ENCODE data around the gene GABRA4. TPM values are rescaled to one million over a fixed set of nuclear protein-coding genes. Genes with fewer than 3 reads are reported as not detected.

The GABRA4 gene
- polyA plus RNA-seq, 1 experiment = 3.1 TPM

GRCh38 chr4:46949822-46950221, 43.6 kb downstream of the GABRA4 start:
- POLR2A ChIA-PET = no interaction called here
- no peak overlapping the region for H3K27ac ChIP-seq (ENCODE audit: low read depth, low read length)
- CTCF ChIA-PET = interaction anchor here (0.8 to 4.7 kb wide), 2 partner anchors 17 to 173 kb away, joined by 3 to 21 read pairs; no protein-coding TSS in a partner anchor
- no peak for TF ChIP-seq CTCF (IDR thresholded peaks at IDR 0.05; ENCODE audit: low read depth, low read length)
- no peak for DNase-seq (ENCODE audit: low read depth, low spot score)
- no peak overlapping the region for H3K4me3 ChIP-seq (ENCODE audit: low read depth, low read length)
- H3K27me3 ChIP-seq (ENCODE audit: control insufficient read depth, insufficient read depth, low read length) = no peaks in the 10 kb centered on the region
- no peaks in the 10 kb centered on the region for H3K9me3 ChIP-seq (ENCODE audit: control insufficient read depth, insufficient read depth, low read length)

- no peak for TF ChIP-seq CTCF (IDR thresholded peaks at IDR 0.05; ENCODE audit: low read depth, low read length)
- H3K4me3 ChIP-seq (ENCODE audit: low read depth, low read length) = no peak overlapping the region
- ChIA-PET POLR2A (no interaction called here), CTCF (no interaction called here)
- DNase-seq (ENCODE audit: low read depth, low spot score) = no peak
- H3K27ac ChIP-seq (ENCODE audit: low read depth, low read length) = no peak overlapping the region
- H3K27me3 ChIP-seq (ENCODE audit: control insufficient read depth, insufficient read depth, low read length) = no peaks in the 10 kb centered on the region
- no peaks in the 10 kb centered on the region for H3K9me3 ChIP-seq (ENCODE audit: control insufficient read depth, insufficient read depth, low read length)
These were observed 45.8 kb downstream of the GABRA4 start for GRCh38 chr4:46947541-46947940.

GRCh38 chr4:46946919-46947536, 46.4 kb downstream of the GABRA4 start:
- Histone ChIP-seq H3K4me3 (ENCODE audit: low read depth, low read length) (no peak overlapping the region), H3K27ac (ENCODE audit: low read depth, low read length) (no peak overlapping the region), H3K9me3 (ENCODE audit: control insufficient read depth, insufficient read depth, low read length) (no peaks in the 10 kb centered on the region), H3K27me3 (ENCODE audit: control insufficient read depth, insufficient read depth, low read length) (no peaks in the 10 kb centered on the region)
- TF ChIP-seq CTCF (IDR thresholded peaks at IDR 0.05; ENCODE audit: low read depth, low read length) = no peak
- CTCF ChIA-PET = interaction anchor here (1.6 kb wide), 1 partner anchor 10 kb away, joined by 7 read pairs; no protein-coding TSS in a partner anchor
- DNase-seq (ENCODE audit: low read depth, low spot score) = no peak
- POLR2A ChIA-PET = no interaction called here

- no peak for TF ChIP-seq CTCF (IDR thresholded peaks at IDR 0.05; ENCODE audit: low read depth, low read length)
- no peak for DNase-seq (ENCODE audit: low read depth, low spot score)
- no peaks in the 10 kb centered on the region for H3K27me3 ChIP-seq (ENCODE audit: control insufficient read depth, insufficient read depth, low read length)
- CTCF ChIA-PET = interaction anchor here (1.2 to 1.8 kb wide), 2 partner anchors 13 to 178 kb away, joined by 5 to 8 read pairs; no protein-coding TSS in a partner anchor
- H3K9me3 ChIP-seq (ENCODE audit: control insufficient read depth, insufficient read depth, low read length) = no peaks in the 10 kb centered on the region
- no peak overlapping the region for H3K4me3 ChIP-seq (ENCODE audit: low read depth, low read length)
- POLR2A ChIA-PET = no interaction called here
- no peak overlapping the region for H3K27ac ChIP-seq (ENCODE audit: low read depth, low read length)
These were observed 48.3 kb downstream of the GABRA4 start for GRCh38 chr4:46945062-46945461.

- ChIA-PET POLR2A (no interaction called here), CTCF (interaction anchor here (1.8 kb wide), 1 partner anchor 179 kb away, joined by 8 read pairs; no protein-coding TSS in a partner anchor)
- no peak overlapping the region for H3K4me3 ChIP-seq (ENCODE audit: low read depth, low read length)
- no peaks in the 10 kb centered on the region for H3K27me3 ChIP-seq (ENCODE audit: control insufficient read depth, insufficient read depth, low read length)
- no peak for TF ChIP-seq CTCF (IDR thresholded peaks at IDR 0.05; ENCODE audit: low read depth, low read length)
- H3K9me3 ChIP-seq (ENCODE audit: control insufficient read depth, insufficient read depth, low read length) = no peaks in the 10 kb centered on the region
- H3K27ac ChIP-seq (ENCODE audit: low read depth, low read length) = no peak overlapping the region
- no peak for DNase-seq (ENCODE audit: low read depth, low spot score)
These were observed 49.0 kb downstream of the GABRA4 start for GRCh38 chr4:46944345-46944744.

Data from AG04450 (cell line).